GM19324 (cell line): ENCODE results near the gene NSFL1C.
"Not testable (repeated sequence)": the region's sequence is repeated elsewhere in the genome, so short reads cannot be mapped to it uniquely, and the experiment has no call there.

Experiments
- ATAC-seq: cut with Tn5 transposase; IDR thresholded peaks from one replicate; pipeline ENCODE4 v1.9.1; 2021; ENCODE audit warnings: mild to moderate bottlenecking, moderate library complexity; ENCODE audit not compliant: unreplicated experiment, low FRiP score

Gene NSFL1C

DNA sequence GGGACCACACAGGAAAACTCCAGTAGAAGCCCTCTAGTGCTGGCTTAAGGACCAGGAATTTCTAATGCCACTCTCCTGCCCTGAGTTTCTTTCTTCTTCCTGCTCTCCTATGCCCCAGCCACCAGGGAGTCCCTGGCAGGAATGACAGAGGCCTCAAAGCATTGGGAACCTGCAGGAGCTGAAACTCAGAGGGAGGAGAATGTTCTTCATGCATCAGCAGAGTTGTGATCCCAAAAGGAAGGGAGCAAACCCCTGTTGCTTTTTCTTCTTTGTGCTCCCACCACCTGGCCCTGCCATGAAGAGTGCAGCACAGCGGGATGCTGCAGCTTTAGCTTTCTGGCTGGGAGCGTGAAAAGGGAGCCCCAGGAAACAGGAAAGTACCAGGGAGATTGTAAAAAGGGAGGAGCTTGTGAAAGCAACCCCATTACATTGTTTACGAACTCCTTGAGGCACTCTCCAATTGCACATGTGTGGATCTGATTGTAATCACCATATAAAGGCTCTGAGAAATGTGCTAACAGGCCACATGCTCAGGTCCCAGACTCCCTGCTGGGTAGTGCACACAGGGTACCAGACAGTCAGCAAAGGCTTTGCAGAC lies 39.1 kb downstream of the NSFL1C start:
- ATAC-seq: no peak

GRCh38 chr20:1426231-1426849 lies 40.3 kb downstream of the NSFL1C start:
- ATAC-seq: no peak

DNA sequence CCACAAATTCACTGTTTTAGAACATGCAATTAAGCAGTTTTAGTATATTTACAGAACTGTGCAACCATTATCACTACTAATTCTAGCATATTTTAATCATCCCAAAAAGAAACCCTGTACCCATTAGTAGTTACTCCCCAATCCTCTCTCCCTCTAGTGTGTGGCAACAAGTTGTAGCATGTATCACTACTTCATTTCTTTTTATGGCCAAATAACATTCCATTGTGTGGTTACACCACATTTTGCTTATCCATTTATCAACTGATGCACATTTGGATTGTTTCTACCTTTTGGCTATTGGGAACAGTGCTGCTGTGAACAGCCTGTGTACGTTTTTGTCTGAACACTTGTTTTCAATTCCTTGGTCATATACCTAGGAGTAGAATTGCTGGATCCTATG lies 42.3 kb downstream of the NSFL1C start:
- no peak for ATAC-seq

- ATAC-seq: no peak
Measured at GRCh38 chr20:1423625-1424106, 43.0 kb downstream of the NSFL1C start.

- ATAC-seq: no peak
Measured at GRCh38 chr20:1423206-1423605, 43.4 kb downstream of the NSFL1C start.

DNA sequence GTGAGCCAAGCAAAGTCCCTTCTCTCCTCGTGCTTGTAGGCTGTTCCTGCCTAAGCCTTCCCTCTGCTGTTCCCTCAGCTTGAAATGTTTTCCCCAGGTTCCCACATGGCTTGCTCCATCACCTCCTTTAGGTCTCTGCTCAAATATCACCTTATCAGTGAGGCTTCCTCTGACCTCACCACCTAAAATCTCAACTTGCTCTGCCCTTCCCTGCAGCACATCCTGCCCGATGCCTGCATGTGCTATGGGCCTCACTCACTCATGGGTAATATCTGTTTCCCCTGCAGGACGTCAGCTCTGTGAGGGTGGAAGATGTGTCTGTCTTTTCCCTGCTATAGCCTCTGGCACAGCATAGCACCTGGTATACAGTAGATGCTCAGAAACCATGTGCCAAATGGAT lies 43.9 kb downstream of the NSFL1C start:
- no peak for ATAC-seq

DNA sequence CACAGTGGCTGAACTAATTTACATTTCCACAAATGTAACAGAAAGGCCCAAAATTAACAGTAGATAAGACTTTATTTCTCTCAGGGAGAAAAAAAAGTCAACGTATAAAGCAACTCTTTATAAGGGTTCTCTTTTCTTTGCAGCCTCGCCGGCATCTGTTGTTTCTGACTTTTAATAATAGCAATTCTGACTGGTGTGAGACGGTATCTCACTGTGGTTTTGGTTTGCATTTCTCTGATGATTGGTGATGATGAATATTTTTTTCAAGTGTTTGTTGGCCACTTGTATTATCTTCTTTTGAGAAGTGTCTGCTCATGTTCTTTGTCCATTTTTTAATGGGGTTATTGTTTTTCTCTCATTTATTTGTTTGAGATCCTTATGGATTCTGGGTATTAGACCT lies 46.6 kb downstream of the NSFL1C start:
- ATAC-seq: no peak

DNA sequence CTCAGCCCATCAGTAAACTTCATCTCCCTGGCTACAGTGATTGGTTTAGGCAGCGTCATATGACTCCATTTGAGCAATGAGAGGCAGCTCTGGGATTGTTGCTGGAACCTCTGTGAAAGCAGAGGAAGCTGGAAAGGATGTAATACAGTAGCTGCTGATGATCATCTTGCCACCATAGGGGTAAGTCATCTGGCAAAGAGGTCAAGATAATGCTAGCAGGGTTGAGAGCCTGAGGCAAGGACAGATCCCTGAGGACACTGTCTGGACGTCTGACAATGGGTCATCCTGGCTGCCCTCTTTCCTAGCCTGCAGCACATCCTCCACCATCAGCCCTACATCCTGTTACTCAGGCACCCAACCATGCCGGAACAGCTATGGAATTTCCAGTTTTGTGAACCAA lies 48.3 kb downstream of the NSFL1C start:
- no peak for ATAC-seq

- no peak for ATAC-seq
Measured at GRCh38 chr20:1417790-1418189, 48.9 kb downstream of the NSFL1C start.

- ATAC-seq: no peak
Measured at GRCh38 chr20:1417273-1417672, 49.4 kb downstream of the NSFL1C start.

DNA sequence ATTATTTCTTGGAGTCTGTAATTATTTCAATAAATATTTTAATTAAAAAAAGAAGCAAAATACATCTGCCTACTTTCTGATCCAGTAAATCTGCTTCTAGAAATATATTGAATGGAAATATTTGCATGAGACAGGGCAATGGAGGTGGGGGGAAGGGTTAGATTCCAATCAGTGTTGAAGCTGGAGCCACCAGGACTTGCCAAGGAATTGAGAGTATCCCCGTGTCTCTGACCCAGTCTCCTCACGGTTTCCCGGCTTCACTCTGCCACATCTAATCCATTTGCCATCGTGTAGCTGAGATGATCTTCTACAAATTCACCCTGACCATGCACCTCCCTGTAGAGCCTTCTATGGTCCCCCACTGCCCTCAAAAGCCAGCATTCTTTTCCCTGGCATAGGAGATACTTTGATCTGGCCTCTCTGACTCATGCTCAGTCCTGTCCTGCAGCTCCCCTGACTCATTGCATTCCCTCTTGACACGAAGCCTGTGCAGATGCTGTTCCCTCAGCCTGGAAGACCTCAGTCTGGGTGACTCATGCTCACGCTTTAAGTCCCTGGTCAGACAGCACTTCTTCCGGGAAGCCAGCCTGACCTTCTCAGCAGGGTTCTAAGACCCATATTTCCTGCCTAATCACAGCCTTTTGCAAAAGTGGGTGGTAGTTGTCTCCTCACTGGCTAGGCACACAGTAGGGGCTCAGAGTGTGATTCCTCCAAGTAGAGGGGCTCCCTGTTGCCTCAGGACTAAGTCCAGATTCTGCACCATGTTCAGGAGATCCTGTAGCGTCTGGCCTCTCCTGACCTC lies 50.8 kb downstream of the NSFL1C start:
- no peak for ATAC-seq

- no peak for ATAC-seq
Measured at GRCh38 chr20:1414982-1415381, 51.7 kb downstream of the NSFL1C start.

GRCh38 chr20:1405801-1406200 lies 60.8 kb downstream of the NSFL1C start:
- no peak for ATAC-seq

DNA sequence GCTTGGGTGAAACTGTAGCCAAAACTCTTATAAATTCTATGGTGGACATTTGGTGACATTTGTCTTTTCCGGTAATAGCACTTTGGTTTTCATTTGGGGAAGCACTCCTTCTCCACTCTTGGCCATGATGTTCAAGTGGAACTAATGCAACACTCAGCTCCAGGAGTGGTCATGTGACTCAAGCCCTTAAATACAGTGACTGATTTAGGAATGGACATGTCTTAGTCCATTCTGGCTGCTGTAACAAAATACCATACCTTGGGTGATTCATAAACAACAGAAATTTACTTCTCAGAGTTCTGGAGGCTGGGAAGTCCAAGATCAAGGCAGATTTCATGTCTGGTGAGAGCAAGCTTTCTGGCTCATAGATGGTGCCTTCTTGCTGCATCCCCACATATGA lies 63.0 kb downstream of the NSFL1C start:
- no peak for ATAC-seq

- no peak for ATAC-seq
Measured at GRCh38 chr20:1402149-1402548, 64.5 kb downstream of the NSFL1C start.

DNA sequence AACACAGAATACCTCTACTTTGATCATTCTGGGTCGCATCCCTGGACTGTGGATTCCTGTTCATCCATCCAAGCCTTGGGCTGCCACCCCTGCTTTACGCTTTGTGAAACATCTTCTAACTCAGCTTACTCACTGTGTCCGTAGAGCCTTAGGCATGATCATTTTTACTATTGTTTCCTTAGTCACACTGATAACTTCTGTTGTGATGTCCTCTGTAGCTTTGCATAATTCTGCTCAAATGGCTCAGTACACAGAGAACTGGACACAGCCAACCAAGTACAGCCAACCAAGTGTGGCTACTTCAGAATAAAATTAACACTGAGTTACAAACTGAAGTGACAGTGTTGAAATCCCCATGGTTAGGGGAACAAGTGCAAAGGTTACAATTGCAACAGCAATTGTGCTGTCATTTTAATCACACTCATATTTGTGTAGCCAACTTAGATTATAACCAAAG lies 65.2 kb downstream of the NSFL1C start:
- no peak for ATAC-seq

DNA sequence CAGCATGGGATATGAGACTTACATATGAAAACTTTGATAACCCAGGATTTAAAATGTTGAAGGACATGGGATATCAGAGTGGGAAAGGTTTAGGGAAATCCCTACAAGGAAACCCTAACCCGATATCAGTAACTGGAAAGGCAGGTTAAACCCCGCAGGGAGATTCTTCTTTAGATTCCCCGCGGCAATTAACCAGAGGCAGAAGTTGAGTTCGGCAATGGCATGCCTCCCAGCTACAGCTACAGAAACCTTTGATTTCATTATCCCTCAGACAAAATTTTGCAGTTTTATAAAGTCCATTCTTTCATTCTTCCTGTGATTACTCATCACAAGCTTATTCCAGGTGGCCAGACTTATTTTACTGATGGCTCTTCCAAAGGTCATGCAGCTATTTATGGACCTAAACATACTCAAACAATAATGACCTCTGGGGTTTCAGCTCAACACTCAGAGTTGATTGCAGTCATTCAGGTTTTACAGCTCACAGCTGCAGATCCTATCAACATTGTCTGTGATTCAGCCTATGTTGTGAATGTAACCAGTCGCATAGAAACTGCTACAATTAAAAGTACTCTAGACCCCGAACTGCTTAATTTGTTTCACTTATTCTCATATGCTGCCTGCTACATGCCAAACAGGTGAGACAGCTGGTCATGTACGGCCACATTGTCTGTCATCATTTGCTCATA lies 66.8 kb downstream of the NSFL1C start:
- ATAC-seq: not testable (repeated sequence)

- ATAC-seq: not testable (repeated sequence)
Measured at GRCh38 chr20:1398185-1398584, 68.5 kb downstream of the NSFL1C start.

- ATAC-seq: no peak
Measured at GRCh38 chr20:1397710-1398109, 68.9 kb downstream of the NSFL1C start.

- no peak for ATAC-seq
Measured at GRCh38 chr20:1396702-1397101, 69.9 kb downstream of the NSFL1C start.

GRCh38 chr20:1396264-1396663 lies 70.4 kb downstream of the NSFL1C start:
- ATAC-seq: no peak
